IMR-90 (cell line): Measurements from ENCODE around the gene PSME2. TPM values are rescaled to one million over a fixed set of nuclear protein-coding genes. Genes with fewer than 3 reads are reported as not detected.

Experiments used
- ATAC-seq: fragments of 200-7000 bp; cut with Tn5 transposase; 2 replicates; pipeline ENCODE4 v1.9.1; 2020; ENCODE audit warnings: low read depth, mild to moderate bottlenecking, moderate library complexity
- BruUV-seq: library from RNA; stranded (reverse); fragments of 400-500 nt; replicated peaks from 2 replicates; lab custom pipeline; 2021; lab: Mats Ljungman, UMichigan
- CTCF ChIA-PET: fragments of 300-600 bp; formaldehyde crosslinking; extraction: SDS; loops from one replicate; lab custom pipeline; 2021; ENCODE audit warnings: antibody characterized with exemption; lab: Yijun Ruan, JAX
- POLR2A ChIA-PET: fragments of 300-600 bp; sonication (Branson Sonifier 250); formaldehyde crosslinking; loops from one replicate; lab custom pipeline; 2022; ENCODE audit warnings: antibody characterized with exemption; ENCODE audit not compliant: unreplicated experiment; lab: Charles Lee
- DNase-seq: peaks from one replicate; pipeline ENCODE4 v3.0.0; 2013
- H2AFZ ChIP-seq: replicated peaks from 2 replicates; pipeline ENCODE3; 2013; ENCODE audit warnings: low read length, mild to moderate bottlenecking; ENCODE audit not compliant: poor library complexity
- H2AK5ac ChIP-seq: 2 replicates; pipeline ENCODE4 v1.6.1; 2013; ENCODE audit warnings: low read depth, low read length, inconsistent platforms
- H2AK9ac ChIP-seq: replicated peaks from 2 replicates; pipeline ENCODE3; 2013; ENCODE audit warnings: mild to moderate bottlenecking, low read depth, low read length, moderate library complexity; ENCODE audit not compliant: poor library complexity
- H2BK120ac ChIP-seq: 2 replicates; pipeline ENCODE4 v1.6.1; 2013; ENCODE audit warnings: low read depth, low read length, inconsistent platforms
- H2BK15ac ChIP-seq: 3 replicates; pipeline ENCODE4 v1.6.1; 2013; ENCODE audit warnings: low read depth, low read length, inconsistent platforms
- H2BK20ac ChIP-seq: 2 replicates; pipeline ENCODE4 v1.6.1; 2013; ENCODE audit warnings: low read depth, mild to moderate bottlenecking, inconsistent platforms, low read length, moderate library complexity
- H2BK5ac ChIP-seq: 2 replicates; pipeline ENCODE4 v1.6.1; 2013; ENCODE audit warnings: mild to moderate bottlenecking, low read depth, low read length, inconsistent platforms; ENCODE audit not compliant: poor library complexity, severe bottlenecking
- H3K14ac ChIP-seq: replicated peaks from 2 replicates; pipeline ENCODE4 v1.6.1; 2013; ENCODE audit warnings: low read depth, low read length, inconsistent platforms
- H3K18ac ChIP-seq: 2 replicates; pipeline ENCODE4 v1.6.1; 2013; ENCODE audit warnings: low read depth, low read length, control low read depth
- H3K23ac ChIP-seq: 2 replicates; pipeline ENCODE4 v1.6.1; 2013; ENCODE audit warnings: low read depth, low read length, inconsistent platforms
- H3K27ac ChIP-seq: 2 replicates; pipeline ENCODE4 v1.5.1; 2013; ENCODE audit warnings: mild to moderate bottlenecking, control low read depth, low read length; ENCODE audit not compliant: insufficient read depth
- H3K27me3 ChIP-seq: 2 replicates; pipeline ENCODE4 v1.6.1; 2013; ENCODE audit warnings: low read length; ENCODE audit not compliant: control insufficient read depth, insufficient read depth
- H3K36me3 ChIP-seq: 2 replicates; pipeline ENCODE4 v1.6.1; 2013; ENCODE audit warnings: low read length, mixed read lengths; ENCODE audit not compliant: control insufficient read depth, insufficient read depth
- H3K4ac ChIP-seq: 2 replicates; pipeline ENCODE4 v1.6.1; 2013; ENCODE audit warnings: low read depth, low read length, inconsistent platforms
- H3K4me1 ChIP-seq: 2 replicates; pipeline ENCODE4 v1.6.1; 2013; ENCODE audit warnings: low read length, mixed read lengths; ENCODE audit not compliant: control insufficient read depth, insufficient read depth
- H3K4me2 ChIP-seq: 2 replicates; pipeline ENCODE4 v1.6.1; 2013; ENCODE audit warnings: low read depth, mild to moderate bottlenecking, control low read depth, low read length, moderate library complexity
- H3K4me3 ChIP-seq: 2 replicates; pipeline ENCODE4 v1.5.1; 2013; ENCODE audit warnings: low read depth, mild to moderate bottlenecking, control low read depth, low read length, moderate library complexity; ENCODE audit not compliant: insufficient read depth
- H3K56ac ChIP-seq: 2 replicates; pipeline ENCODE4 v1.6.1; 2013; ENCODE audit warnings: low read length, inconsistent platforms; ENCODE audit not compliant: insufficient read depth; ENCODE audit errors: extremely low read depth
- H3K79me1 ChIP-seq, 2 experiments: 2 replicates each; pipeline ENCODE4 v1.6.1; 2013; ENCODE audit warnings: low read length in 2 of 2, inconsistent platforms in 1 of 2, low read depth in 1 of 2
- H3K9ac ChIP-seq: 2 replicates; pipeline ENCODE4 v1.6.1; 2013; ENCODE audit warnings: low read depth, low read length, control low read depth
- H3K9me1 ChIP-seq: 2 replicates; pipeline ENCODE4 v1.6.1; 2013; ENCODE audit warnings: low read length, inconsistent platforms; ENCODE audit not compliant: insufficient read depth
- H3K9me3 ChIP-seq: 2 replicates; pipeline ENCODE4 v1.6.1; 2013; ENCODE audit warnings: low read length; ENCODE audit not compliant: control insufficient read depth, insufficient read depth
- H4K20me1 ChIP-seq: 2 replicates; pipeline ENCODE4 v1.6.1; 2013; ENCODE audit warnings: low read length, inconsistent platforms; ENCODE audit not compliant: insufficient read depth
- H4K5ac ChIP-seq: 2 replicates; pipeline ENCODE4 v1.6.1; 2013; ENCODE audit warnings: mild to moderate bottlenecking, low read depth, low read length, control low read depth
- H4K8ac ChIP-seq, 2 experiments: 2 replicates each; pipeline ENCODE4 v1.6.1; 2013; ENCODE audit warnings: low read depth in 2 of 2, low read length in 2 of 2, control low read depth in 1 of 2, inconsistent platforms in 1 of 2
- H4K91ac ChIP-seq: 2 replicates; pipeline ENCODE4 v1.6.1; 2013; ENCODE audit warnings: low read depth, low read length, inconsistent platforms; ENCODE audit not compliant: insufficient read depth
- BHLHE40 ChIP-seq: fragments of 150-350 bp; IDR thresholded peaks from 2 replicates; pipeline ENCODE4 v1.6.1; 2016; ENCODE audit warnings: mild to moderate bottlenecking, low read depth, low read length
- CEBPB ChIP-seq: IDR thresholded peaks from 2 replicates; pipeline ENCODE4 v1.6.1; 2012; ENCODE audit warnings: low read depth, low read length, improper control_type of control experiment
- CHD1 ChIP-seq: IDR thresholded peaks from 2 replicates; pipeline ENCODE4 v1.6.1; 2012; ENCODE audit warnings: low read depth, low read length, improper control_type of control experiment
- CTCF ChIP-seq: conservative IDR thresholded peaks from 2 replicates; pipeline ENCODE4 v1.5.1; 2012; ENCODE audit warnings: mild to moderate bottlenecking, low read depth, low read length, improper control_type of control experiment
- ELK1 ChIP-seq: fragments of 150-350 bp; IDR thresholded peaks from 2 replicates; pipeline ENCODE4 v1.6.1; 2016; ENCODE audit warnings: low read depth, mild to moderate bottlenecking, low read length, moderate library complexity, borderline replicate concordance
- FOS ChIP-seq: fragments of 150-350 bp; IDR thresholded peaks from 2 replicates; pipeline ENCODE4 v1.6.1; 2016; ENCODE audit warnings: low read depth, low read length
- MAFK ChIP-seq: IDR thresholded peaks from 2 replicates; pipeline ENCODE4 v1.6.1; 2012; ENCODE audit warnings: low read depth, low read length, improper control_type of control experiment
- MAZ ChIP-seq: IDR thresholded peaks from 2 replicates; pipeline ENCODE4 v1.6.1; 2012; ENCODE audit warnings: low read depth, mild to moderate bottlenecking, low read length, improper control_type of control experiment, moderate library complexity, borderline replicate concordance
- MXI1 ChIP-seq: IDR thresholded peaks from 2 replicates; pipeline ENCODE4 v1.6.1; 2012; ENCODE audit warnings: low read depth, mild to moderate bottlenecking, low read length, moderate library complexity, borderline replicate concordance
- NFE2L2 ChIP-seq: fragments of 150-350 bp; IDR thresholded peaks from 2 replicates; pipeline ENCODE4 v1.6.1; 2016; ENCODE audit warnings: low read depth, mild to moderate bottlenecking, low read length
- POLR2A ChIP-seq: IDR thresholded peaks from 2 replicates; pipeline ENCODE4 v1.6.1; 2012; ENCODE audit warnings: mild to moderate bottlenecking, low read depth, low read length
- RAD21 ChIP-seq: IDR thresholded peaks from 2 replicates; pipeline ENCODE4 v1.6.1; 2012; ENCODE audit warnings: low read length, improper control_type of control experiment
- RCOR1 ChIP-seq: IDR thresholded peaks from 2 replicates; pipeline ENCODE4 v1.6.1; 2012; ENCODE audit warnings: mild to moderate bottlenecking, low read length, improper control_type of control experiment; ENCODE audit not compliant: insufficient replicate concordance
- RFX5 ChIP-seq: IDR thresholded peaks from 2 replicates; pipeline ENCODE4 v1.8.0; 2012; ENCODE audit warnings: low read depth, mild to moderate bottlenecking, low read length, moderate library complexity
- SMC3 ChIP-seq: fragments of 150-350 bp; IDR thresholded peaks from 2 replicates; pipeline ENCODE4 v1.6.1; 2016; ENCODE audit warnings: low read depth, mild to moderate bottlenecking, antibody characterized with exemption, low read length, moderate library complexity
- USF2 ChIP-seq: fragments of 150-350 bp; IDR thresholded peaks from 2 replicates; pipeline ENCODE4 v1.6.1; 2017; ENCODE audit warnings: mild to moderate bottlenecking, antibody characterized with exemption, low read length, low read depth
- WGBS, 2 experiments: methylation state at CpG; one replicate each; pipeline versions ENCODE4 v1.1.5 to v1.1.7; 2013; ENCODE audit warnings: missing lambda C conversion rate in 2 of 2; ENCODE audit not compliant: insufficient read length in 1 of 2; ENCODE audit errors: extremely low coverage in 2 of 2; 5-methylcytosine and 5-hydroxymethylcytosine counted together
- dilution Hi-C: fragments of 300-500 bp; cut with HindIII; formaldehyde crosslinking; loops from one replicate; pipeline ENCODE4 v1.14.3; 2018; ENCODE audit warnings: low sequenced_read_pairs; ENCODE audit not compliant: unreplicated experiment
- in situ Hi-C: fragments of 300-500 bp; cut with MboI; formaldehyde crosslinking; loops from 3 replicates; pipeline ENCODE4 v1.14.3; 2019; ENCODE audit warnings: low sequenced_read_pairs, inconsistent platforms, mixed read lengths
- intact Hi-C: fragments of 100-400 bp; cut with micrococcal nuclease; formaldehyde crosslinking; loops from 2 replicates; pipeline ENCODE4 v1.10.0; 2022
- polyA plus RNA-seq, 3 experiments: library from polyadenylated mRNA; depleted of rRNA; stranded (reverse); fragments of >200 nt; gene quantifications; 2 replicates each; pipeline ENCODE4 v1.2.3, GENCODE V29; 2012; ENCODE audit warnings: low replicate concordance in 1 of 3
- total RNA-seq: library from RNA; depleted of rRNA; stranded (reverse); fragments of >200 nt; gene quantifications from 2 replicates; pipeline ENCODE4 v1.2.3, GENCODE V29; 2012

PSME2 gene
- total and polyA plus RNA-seq, 2 of the 4 experiments (the other 2 are of a cell fraction) = 104 to 141 TPM

GRCh38 chr14:24122898-24123297 lies 23.5 kb downstream of the PSME2 start:
- Histone ChIP-seq H3K4me1 (no peaks in the 10 kb centered on the region), H4K20me1 (no peaks in the 10 kb centered on the region), H2AK5ac (no peak overlapping the region), H3K4me2 (no peak overlapping the region), H3K9me1 (no peaks in the 10 kb centered on the region), H2AFZ (peak overlapping the region; percentile 41), H2BK5ac (no peak overlapping the region), H3K56ac (no peak overlapping the region), H4K5ac (no peak overlapping the region), H2BK20ac (no peak overlapping the region), H3K27me3 (no peaks in the 10 kb centered on the region), H3K9me3 (no peaks in the 10 kb centered on the region), H3K79me1 (no peaks in the 10 kb centered on the region), H2AK9ac (no peak overlapping the region), H3K27ac (no peak overlapping the region), H3K36me3 (peaks cover 33% of the 10 kb centered on the region), H3K4me3 (no peak overlapping the region), H2BK120ac (no peak overlapping the region), H3K4ac (no peak overlapping the region), H3K23ac (no peak overlapping the region), H4K8ac (no peak overlapping the region), H3K14ac (no peak overlapping the region), H3K9ac (no peak overlapping the region), H4K91ac (no peak overlapping the region), H3K18ac (no peak overlapping the region), H2BK15ac (no peak overlapping the region)
- CTCF ChIA-PET = no interaction called here
- DNase-seq (no peak), ATAC-seq (no peak)
- TF ChIP-seq USF2 (no peak), ELK1 (no peak), SMC3 (no peak), BHLHE40 (no peak), MXI1 (no peak), FOS (no peak), NFE2L2 (no peak), MAZ (no peak), MAFK (no peak), RFX5 (no peak), CHD1 (no peak), CEBPB (no peak), RCOR1 (no peak), POLR2A (no peak), RAD21 (no peak), CTCF (no peak)
- intact Hi-C loops = no loop called here
- BruUV-seq = no TSS peak
- WGBS, 2 experiments = 92% methylated on average over 2 of the region's 8 CpGs; no CpG with 5 or more reads in 1 of the 2 experiments
- dilution Hi-C loops = no loop called here
- in situ Hi-C loops = no loop called here
- POLR2A ChIA-PET = no interaction called here
